GM18502 (cell line): ENCODE measurements around the gene LGR6.

Experiments
- ATAC-seq: cut with Tn5 transposase; IDR thresholded peaks from one replicate; pipeline ENCODE4 v1.9.1; 2021; ENCODE audit warnings: mild to moderate bottlenecking; ENCODE audit not compliant: unreplicated experiment, poor library complexity

LGR6 gene

DNA sequence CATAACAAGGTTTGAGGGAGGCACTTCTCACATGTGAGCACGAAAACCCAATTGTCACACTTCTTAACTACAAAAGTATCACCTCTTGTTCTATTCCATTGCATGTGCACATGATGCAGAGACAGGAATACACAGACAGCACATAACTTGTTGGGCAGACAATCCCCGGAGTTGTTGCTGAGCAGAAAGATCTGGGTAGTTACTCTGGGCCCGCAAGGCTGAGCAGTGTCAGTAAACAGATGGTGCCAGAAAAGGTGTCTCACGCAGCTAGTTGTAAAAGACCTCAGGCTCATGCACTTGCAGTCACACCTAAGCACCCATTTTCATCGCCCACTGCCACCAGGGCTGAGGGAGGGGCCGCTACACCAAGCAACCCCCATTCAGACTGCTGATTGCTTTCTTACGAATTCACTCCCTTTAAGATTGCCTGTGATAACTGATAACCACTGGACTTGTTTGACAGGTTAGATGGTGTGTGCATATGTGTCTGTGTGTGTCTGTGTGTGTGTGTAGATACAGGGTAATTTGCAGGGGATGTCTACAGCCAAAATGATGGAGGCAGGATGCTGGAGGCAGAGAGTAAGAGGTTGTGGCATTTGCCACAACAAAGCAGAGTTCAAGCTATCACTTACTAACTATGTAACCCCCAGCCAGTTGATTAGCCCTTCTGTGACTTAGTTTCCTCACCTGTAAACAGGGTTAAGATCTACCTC, 4.2 kb downstream of the LGR6 start:
- ATAC-seq, result no peak

DNA sequence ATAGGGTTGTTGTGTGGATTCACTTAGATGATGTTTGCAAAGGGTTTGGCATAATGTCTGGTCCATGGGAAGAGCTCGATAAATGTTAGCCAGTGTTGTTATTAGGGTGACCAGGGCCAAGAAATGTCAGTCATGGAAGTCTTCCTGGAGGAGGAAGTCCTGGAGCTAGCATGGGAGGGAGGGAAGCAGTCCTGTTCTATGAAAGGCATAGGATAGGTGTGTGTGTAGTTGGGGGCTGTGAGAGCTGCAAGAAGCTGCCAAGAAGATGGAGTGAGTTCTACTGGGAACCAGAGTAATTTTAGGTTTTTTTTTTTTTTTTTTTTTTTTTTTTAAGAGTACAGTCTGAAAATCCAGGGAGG, 4.7 kb downstream of the LGR6 start:
- no peak for ATAC-seq

DNA sequence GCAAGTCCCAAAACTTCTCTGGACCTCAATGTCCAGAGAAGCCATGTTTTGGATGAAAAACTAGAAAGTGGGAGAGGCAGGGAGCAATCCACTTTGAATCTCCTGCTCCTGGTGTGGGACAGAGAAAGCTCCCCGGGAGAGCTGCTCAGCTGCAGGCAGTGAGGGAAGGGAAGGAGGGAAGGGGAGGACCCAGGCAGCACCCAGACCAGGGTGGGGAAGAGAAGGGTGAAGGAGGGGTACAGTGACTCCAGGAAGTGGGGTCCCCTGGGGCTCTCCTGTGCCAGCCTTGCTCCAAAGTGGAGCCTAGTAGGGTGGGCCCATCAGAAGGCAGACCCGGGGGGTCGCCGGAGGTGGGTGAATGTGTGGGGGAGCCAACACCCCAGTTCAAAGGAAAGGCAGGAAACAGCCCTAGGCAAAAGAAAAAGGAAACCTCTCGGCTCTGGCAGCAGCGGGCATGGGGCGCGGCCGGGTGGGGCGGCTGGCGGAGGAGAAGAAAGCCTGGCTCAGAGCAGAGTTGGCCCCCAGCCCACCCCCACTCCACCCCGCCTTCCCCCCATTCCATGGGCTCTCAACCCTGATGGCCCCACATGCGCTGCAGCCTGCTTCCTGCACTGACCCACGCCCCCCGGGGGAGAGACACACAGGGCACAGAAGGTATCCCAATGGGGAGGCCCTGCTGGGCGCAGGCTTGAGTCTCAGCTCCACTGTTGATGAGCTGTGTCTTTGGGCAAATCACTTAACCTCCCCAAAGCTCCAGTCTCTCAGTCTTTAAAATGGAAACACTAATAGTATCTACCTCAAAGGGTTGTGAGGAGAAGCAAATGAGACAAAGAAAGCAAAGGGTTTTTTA, 5.7 kb downstream of the LGR6 start:
- ATAC-seq, result no peak

DNA sequence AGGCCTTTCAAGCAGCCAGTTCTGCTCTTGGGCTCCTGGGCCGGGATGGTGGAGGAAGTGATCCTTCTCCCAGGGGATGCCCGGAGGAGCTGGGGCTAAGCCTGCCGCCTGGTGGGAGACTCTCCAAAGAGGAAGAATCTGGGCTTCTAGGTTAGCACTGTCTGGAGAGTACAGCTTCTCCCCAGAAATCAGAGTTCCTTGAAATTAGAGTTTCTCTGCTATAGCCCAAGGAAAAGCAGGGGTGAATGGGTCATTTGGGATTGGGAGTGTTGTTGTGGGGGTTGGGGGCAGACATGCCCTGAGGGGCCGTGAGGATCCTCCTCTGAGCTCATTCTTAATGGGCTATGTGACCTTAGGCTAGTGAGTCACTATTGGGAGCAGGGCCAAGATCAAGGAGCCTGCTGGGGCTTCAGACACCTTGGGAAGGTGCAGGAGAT, 6.5 kb downstream of the LGR6 start:
- no peak for ATAC-seq

DNA sequence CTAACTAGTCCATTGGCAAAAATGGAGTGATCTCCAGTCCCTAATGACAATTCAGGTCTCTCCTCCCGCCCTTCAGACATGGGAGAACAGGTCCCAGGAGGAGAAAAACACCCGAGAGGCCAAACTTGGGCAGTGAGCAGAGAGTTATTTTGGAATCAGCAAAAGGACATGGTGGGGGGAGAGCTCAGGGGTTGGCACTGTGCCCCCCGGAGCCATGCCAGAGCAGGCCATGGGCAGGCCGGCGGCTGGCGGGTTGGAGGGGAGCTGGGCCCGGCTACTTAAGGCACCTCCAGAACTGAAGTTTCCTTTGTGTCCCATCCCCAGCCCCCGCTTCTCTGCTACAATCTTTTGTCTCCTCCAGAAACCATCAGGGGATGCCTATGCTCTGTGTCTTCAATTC, 7.1 kb downstream of the LGR6 start:
- no peak for ATAC-seq

DNA sequence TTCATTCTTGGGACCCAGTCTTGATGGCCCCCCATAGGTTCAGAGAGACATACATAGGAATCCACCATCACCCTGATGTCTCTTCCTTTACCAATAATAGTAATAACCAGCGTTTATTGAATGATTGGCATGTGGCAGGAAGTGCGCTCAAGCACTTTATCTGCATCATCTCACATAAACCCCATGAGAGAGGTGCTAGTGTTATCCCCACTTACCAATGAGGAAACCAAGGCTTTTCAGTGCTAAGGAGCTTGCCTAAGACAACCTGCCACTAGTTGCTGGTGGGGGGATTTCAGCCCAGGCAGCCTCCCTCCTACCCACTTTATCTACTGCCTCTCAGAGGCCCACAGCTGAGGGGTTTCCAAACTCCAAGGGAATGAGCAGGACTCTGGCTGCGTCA, 7.7 kb downstream of the LGR6 start:
- ATAC-seq, result no peak

DNA sequence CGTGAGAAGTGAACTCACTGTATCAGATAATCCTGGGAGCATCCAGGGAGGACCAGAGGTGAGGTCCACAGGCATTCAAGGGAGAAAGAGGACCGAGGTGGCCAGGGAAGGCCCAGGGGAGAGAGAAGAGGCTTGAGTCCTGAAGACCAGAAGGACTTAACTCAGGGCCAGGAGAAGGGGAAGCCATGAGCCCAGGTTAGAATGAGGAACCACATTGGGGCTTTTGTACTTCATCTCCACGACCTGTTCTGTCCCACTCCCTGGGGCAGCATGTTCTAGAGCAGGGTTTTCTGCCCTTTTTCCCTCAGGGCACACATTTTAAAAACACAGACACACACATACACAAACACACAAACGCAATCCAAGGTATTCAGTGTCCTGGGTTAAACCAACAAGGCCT, 8.4 kb downstream of the LGR6 start:
- no peak for ATAC-seq

DNA sequence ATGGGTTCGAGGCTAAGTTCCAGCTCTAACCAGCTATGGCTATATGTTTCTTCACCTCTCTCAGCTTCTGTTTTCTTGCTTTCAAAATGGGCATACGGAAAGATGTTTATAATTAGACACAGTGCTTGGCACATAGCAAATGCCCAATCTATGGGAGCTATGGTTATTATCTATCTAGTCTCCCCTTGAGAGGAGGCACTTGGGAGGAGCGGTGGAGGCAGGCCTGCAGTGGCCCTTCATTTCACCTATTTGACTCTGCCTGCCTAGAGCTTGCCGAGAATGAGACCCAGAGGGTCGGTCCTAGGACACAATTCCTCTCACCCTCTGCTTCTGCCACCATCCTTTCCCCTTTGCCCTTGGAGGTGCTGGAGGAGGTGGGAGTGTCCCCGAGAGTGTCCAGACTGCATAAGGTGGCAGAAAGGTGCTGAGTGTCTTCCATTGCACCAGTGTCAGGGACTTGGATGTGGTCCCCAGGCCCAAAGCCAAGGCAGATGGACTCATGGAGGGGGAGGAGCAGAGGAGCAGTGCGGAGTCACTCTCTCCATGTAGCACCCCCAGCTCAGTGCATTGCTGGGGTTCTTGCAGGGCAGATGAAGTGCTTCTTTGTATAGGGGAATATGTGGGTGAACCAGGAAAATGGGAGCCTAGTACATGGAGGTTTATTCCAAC, 9.0 kb downstream of the LGR6 start:
- no peak for ATAC-seq

DNA sequence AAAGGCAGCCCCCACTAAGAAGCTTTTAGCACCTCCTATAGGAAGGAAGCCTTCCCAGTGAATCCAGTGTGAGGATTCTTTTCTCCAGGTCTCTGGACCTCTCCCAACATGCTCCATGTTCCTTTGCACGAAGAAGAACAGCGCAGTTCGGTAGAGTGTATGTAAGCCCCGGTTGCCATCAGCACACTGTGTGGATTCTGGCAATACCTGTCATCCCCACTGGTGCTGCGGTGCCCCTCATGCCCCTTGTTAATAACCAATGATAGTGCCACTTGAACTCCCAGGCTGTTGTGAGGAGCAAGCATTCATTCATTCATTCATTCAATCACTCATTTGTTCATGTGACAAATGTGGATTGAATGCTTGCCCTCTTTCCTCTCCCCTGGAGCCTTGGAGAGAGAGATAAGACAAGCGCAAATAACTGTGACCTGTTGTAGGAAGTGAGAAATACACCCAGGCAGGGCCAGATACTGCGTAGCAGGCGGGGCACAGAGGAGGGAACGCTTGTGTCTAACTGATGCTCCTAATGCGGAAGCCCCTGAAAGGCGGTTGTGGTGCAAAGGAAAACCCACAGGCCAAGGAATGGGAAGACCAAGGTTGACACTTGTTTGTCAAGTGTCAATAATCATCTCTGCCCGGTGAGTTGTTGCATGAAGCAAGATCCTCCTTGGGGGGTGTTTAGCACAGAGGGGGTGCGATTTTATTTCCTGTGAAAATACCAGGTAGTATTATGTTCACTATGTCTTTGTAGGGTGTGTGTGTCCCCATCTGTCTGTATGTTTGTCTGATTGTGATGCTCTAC, 9.8 kb downstream of the LGR6 start:
- ATAC-seq, result no peak

DNA sequence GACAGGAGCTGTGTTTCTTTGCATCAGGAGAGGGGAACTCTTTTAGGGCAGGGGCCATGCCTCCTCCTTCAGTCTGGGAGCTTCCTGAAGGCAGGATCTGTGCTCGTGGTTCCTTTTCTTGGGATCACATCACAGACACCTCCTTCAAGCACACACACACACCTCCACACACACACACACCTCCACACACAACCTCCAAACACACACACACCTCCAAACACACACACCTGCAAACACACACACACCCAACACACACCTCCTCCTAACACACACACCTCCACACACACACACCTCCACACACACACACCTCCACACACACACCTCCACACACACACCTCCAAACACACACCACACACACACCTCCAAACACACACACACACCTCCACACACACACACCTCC, 10.5 kb downstream of the LGR6 start:
- ATAC-seq, result no peak

DNA sequence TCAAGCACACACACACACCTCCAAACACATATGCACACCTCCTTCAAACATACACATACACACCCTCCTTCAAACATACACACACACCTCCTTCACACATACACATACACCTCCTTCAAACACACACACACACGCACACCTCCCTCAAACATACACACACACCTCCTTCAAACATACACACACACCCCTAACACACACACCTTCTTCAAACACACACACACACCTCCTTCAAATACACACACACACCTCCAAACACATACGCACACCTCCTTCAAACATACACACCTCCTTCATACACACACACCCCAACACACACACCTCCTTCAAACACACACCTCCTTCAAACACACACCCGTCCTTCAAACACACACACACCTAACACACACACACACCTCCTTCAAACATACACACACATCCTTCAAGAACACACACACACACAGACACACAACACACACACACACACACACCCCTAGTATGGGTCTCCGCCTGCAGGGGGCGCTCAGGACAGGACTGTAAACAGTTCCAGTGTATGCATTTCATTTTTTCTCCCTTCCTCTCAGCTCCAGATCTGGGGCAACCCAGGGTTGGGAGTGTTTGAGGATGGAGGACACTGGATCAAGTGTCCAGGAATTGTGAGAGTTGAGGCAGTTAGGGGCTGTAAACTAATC, 12.1 kb downstream of the LGR6 start:
- no peak for ATAC-seq

DNA sequence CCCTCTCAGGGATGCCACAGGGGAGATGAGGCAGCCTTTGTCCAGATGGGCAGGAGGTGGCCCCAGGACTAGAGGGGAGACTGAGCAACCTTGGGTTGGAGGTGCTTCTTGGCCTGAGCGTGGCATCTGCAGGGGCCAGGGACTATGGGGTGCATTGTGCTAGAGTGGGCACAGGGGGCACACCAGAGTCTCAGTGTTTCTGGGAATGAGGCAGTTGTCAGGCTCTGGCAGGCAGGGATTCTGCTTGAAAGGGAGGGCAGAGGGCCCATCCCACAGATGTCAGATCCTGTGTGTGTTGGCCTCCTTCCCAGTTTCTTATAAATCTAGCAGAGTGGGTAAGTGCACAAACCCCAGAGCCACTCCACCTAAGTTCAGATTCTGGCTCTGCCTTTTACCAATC, 13.7 kb downstream of the LGR6 start:
- no peak for ATAC-seq

DNA sequence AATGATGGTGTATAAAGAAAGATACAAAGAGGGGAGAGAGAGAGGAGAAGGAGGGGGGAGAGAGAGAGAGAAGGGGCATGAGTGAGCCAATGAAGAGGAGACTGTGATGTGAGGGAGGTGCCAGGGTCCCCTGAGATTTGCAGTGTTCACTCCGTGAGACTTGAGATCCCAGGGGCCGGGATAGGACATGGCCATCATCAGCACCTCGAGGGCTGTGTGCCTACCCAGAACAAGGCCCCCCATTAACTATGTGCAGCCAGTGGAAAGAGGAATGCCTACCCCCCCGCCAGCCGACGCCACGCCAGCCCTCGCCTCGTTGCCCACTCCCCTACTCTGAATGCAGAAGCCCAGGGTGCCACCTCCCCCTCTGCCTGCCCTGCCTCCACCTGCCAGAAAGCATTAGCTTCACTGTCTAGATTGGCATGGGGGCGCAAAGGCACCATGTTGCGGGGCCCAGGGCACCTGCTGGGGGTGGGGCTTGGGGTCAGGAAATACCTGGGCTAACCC, 14.8 kb downstream of the LGR6 start:
- no peak for ATAC-seq

DNA sequence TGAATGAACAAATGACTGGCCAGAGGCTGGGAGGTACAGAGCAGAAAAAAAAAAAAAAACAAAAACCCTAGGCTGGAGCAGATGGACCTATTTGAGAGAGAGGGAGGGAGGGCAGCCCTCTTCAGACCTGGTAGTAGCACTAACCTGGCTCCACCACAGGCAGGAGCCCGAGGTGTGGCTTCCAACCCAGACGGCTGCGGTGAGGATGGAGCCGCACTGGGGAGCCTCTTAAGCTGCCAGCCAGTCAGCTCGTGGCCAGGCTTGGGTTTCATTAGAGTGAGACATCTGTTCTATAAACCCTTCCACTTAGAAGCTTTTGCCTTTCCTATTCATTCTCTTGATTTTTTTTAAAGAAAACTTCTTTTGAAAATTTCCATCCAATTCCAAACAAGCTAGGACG, 16.8 kb downstream of the LGR6 start:
- ATAC-seq, result no peak

DNA sequence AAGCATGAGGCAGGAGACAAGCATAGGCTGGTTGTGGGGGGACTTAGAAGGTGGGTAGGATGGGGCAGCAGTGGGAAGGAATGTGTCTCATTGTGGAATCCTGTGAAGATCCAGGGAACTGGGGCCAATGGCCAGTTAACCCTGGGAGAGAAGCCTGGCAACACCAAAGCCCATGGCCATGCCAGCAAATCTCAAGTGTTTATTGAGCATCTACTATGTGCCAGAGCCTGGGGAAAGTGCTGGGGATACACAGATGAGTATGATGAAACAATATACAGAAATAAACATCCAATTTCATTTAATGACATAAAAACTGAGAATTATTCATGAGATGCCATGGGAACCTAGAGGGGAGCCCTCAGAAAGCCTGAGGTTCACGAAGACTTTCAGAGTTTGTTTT, 17.4 kb downstream of the LGR6 start:
- no peak for ATAC-seq

DNA sequence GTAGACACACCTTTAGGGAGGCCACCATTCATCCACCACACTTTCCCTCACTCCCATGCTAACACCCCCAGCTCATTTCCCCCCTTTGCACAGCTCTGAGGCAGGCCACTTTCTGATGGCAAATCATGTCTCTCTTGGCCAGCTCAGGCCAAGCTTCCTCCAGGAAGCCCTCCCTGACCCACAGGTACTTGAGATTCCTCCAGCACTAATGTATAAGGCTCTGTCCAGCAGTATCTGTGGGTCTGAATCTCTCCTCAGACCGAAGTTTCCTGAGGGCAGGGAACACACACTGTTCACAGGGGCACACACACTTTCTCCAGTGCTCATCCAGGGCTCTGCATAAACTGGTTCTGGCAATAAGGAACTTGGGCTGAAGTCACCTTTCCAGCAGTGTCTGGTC, 19.2 kb downstream of the LGR6 start:
- ATAC-seq, result no peak

DNA sequence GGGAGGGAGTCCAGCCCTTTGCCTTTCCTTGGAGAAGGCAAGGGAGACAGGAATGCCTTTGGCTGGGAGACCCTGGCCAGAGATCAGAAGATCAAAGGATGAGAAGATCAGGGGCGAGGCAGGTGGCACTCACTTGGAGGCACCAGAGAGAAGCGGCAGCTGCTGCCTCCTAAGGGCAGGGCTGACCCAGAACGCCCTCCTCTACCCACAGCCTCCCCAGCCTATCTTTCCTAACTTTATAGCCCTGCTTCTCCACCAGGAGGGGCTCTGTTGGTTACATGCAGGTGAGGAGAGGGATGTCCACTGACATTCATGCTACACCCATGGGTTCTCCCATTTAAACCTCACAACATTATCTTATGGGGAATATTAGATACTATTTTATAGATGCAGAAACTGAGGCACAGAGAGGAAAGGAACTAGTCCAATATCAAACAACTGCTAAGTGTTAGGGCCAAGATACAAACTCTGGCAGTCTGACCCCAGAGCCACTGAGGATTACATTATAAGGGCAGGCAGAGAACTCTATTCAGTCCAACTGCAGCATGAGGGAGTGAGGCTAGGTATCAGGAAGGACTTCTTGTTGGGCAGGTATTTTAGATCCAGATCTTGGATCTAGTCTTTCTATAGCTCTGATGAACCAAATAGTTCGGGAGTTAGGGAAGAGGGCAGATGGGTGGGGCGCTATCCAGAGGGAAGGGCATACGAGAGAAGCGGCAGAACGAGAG, 19.9 kb downstream of the LGR6 start:
- no peak for ATAC-seq

DNA sequence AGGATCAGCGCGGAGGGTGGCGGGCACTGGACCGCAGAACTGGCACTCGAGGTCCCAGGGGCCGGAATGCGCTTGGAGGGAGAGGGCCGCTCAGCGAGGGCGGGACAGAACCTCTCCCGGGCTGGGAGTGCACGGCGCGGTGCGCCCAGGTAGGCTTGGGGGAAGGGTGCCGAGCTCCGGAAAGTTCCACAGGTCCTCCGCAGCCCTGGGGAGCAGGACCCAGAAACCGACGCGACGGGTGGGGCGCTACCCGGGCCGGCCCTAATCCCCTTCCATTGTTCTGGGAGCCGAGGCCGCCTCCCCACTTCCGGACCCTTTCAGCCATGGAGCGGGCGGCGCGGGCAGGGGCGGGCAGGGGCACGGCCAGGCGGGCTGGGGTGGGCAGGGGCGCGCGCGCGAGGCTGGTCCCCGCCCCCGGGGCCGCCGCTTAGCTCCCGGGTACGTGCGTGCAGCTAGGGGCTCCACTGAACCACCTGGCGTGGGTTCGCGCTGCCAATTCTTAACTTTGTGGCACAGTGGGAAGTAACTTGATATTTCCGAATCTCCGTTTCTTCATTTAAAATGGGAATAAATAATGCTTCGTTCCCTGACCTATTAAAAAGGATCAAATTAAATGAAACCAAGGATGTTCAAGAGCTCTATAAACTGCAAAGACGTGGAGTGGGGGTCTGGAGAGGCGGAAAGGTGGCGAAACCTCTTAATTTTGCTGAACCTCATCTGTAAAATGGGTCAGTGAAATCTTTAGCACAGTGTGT, 20.7 kb downstream of the LGR6 start:
- ATAC-seq, result no peak
